Keratinocyte (primary cell): Measurements from ENCODE around the gene SBNO2. TPM values are rescaled to one million over a fixed set of nuclear protein-coding genes. Genes with fewer than 3 reads are reported as not detected.

Source experiments
- DNase-seq: peaks from one replicate; pipeline ENCODE4 v3.0.0-alpha.2; 2011; ENCODE audit warnings: low read depth, missing footprints, low spot score
- FAIRE-seq: peaks from 2 replicates; lab custom pipeline; 2011; peaks lifted over from hg19 to GRCh38; lab: Jason Lieb, UNC
- H2AFZ ChIP-seq: 2 replicates; pipeline ENCODE4 v1.6.0; 2012; ENCODE audit warnings: low read length, control low read depth, inconsistent platforms; ENCODE audit not compliant: control insufficient read depth
- H3K27ac ChIP-seq: 2 replicates; pipeline ENCODE4 v1.5.1; 2011; ENCODE audit warnings: low read length; ENCODE audit not compliant: control insufficient read depth, insufficient read depth
- H3K27me3 ChIP-seq: 3 replicates; pipeline ENCODE4 v1.6.0; 2011; ENCODE audit warnings: low read length; ENCODE audit not compliant: control insufficient read depth, insufficient read depth; ENCODE audit errors: extremely low read depth
- H3K36me3 ChIP-seq, 2 experiments: 2 replicates in 1 of 2; 3 replicates in 1 of 2; pipeline ENCODE4 v1.5.1; 2011; ENCODE audit warnings: low read length in 2 of 2, mild to moderate bottlenecking in 1 of 2; ENCODE audit not compliant: control insufficient read depth in 2 of 2, insufficient read depth in 2 of 2; ENCODE audit errors: extremely low read depth in 1 of 2
- H3K4me1 ChIP-seq: 3 replicates; pipeline ENCODE4 v1.5.1; 2011; ENCODE audit warnings: low read length; ENCODE audit not compliant: control insufficient read depth, insufficient read depth; ENCODE audit errors: extremely low read depth
- H3K4me2 ChIP-seq: 3 replicates; pipeline ENCODE4 v1.6.0; 2011; ENCODE audit warnings: low read depth, low read length; ENCODE audit not compliant: control insufficient read depth, insufficient read depth; ENCODE audit errors: extremely low read depth
- H3K4me3 ChIP-seq, 3 experiments: fragments of 200-600 bp in 1 of 3; sonication (generic) in 1 of 3; 2 replicates in 2 of 3; 3 replicates in 1 of 3; pipeline ENCODE4 v1.5.1; 2011 to 2016; ENCODE audit warnings: low read length in 3 of 3, mild to moderate bottlenecking in 3 of 3, control low read depth in 2 of 3, inconsistent platforms in 1 of 3, low read depth in 1 of 3, mixed read lengths in 1 of 3, mixed run types in 1 of 3, moderate library complexity in 1 of 3; ENCODE audit not compliant: control insufficient read depth in 2 of 3, insufficient read depth in 2 of 3; ENCODE audit errors: extremely low read depth in 1 of 3
- H3K79me2 ChIP-seq: 2 replicates; pipeline ENCODE4 v1.6.0; 2012; ENCODE audit warnings: low read length; ENCODE audit not compliant: control insufficient read depth, insufficient read depth
- H3K9ac ChIP-seq: 3 replicates; pipeline ENCODE4 v1.6.0; 2011; ENCODE audit warnings: low read length; ENCODE audit not compliant: control insufficient read depth, insufficient read depth; ENCODE audit errors: extremely low read depth
- H3K9me1 ChIP-seq: 3 replicates; pipeline ENCODE4 v1.6.0; 2011; ENCODE audit warnings: low read length; ENCODE audit not compliant: control insufficient read depth, insufficient read depth; ENCODE audit errors: extremely low read depth
- H3K9me3 ChIP-seq: 2 replicates; pipeline ENCODE4 v1.5.1; 2012; ENCODE audit warnings: low read depth, low read length; ENCODE audit not compliant: control insufficient read depth
- H4K20me1 ChIP-seq: 3 replicates; pipeline ENCODE4 v1.6.0; 2011; ENCODE audit warnings: low read length; ENCODE audit not compliant: control insufficient read depth, insufficient read depth; ENCODE audit errors: extremely low read depth
- EZH2 ChIP-seq: IDR thresholded peaks from one replicate; pipeline ENCODE4 v1.6.1; 2012; ENCODE audit warnings: inconsistent platforms, mild to moderate bottlenecking, low read length, moderate library complexity
- dilution Hi-C: fragments of 300-500 bp; cut with MboI; formaldehyde crosslinking; loops from one replicate; pipeline ENCODE4 v1.7.0; 2020; ENCODE audit warnings: low sequenced_read_pairs; ENCODE audit not compliant: extremely low pct_ligation_motif_present
- polyA plus RNA-seq, 5 experiments: library from polyadenylated mRNA; depleted of rRNA in 3 of 5; stranded (reverse) in 3 of 5; stranded (forward) in 1 of 5; unstranded in 1 of 5; fragments of >200 nt; gene quantifications; 1 replicate in 1 of 5; 2 replicates in 3 of 5; 3 replicates in 1 of 5; pipeline versions ENCODE4 v1.2.1 to v1.2.3, GENCODE V29; 2011 to 2012; ENCODE audit warnings: missing spikeins in 2 of 5, low read depth in 1 of 5, low replicate concordance in 1 of 5
- TF ChIP-seq, protein P1 (sequence below), 3 experiments: IDR thresholded peaks in 1 of 3; conservative IDR thresholded peaks in 1 of 3; optimal IDR thresholded peaks in 1 of 3; 2 replicates in 2 of 3; 3 replicates in 1 of 3; pipeline versions ENCODE3 to v1.5.1; 2011; ENCODE audit warnings: low read length in 3 of 3, mild to moderate bottlenecking in 3 of 3, moderate library complexity in 2 of 3, control low read depth in 1 of 3, inconsistent platforms in 1 of 3; ENCODE audit not compliant: insufficient read depth in 2 of 3; ENCODE audit errors: extremely low read depth in 1 of 3

The SBNO2 gene
- polyA plus RNA-seq, 1 donor (not counting 4 experiments of a cell fraction or from before 2014, with no cell fraction given) = 10.9 TPM

DNA sequence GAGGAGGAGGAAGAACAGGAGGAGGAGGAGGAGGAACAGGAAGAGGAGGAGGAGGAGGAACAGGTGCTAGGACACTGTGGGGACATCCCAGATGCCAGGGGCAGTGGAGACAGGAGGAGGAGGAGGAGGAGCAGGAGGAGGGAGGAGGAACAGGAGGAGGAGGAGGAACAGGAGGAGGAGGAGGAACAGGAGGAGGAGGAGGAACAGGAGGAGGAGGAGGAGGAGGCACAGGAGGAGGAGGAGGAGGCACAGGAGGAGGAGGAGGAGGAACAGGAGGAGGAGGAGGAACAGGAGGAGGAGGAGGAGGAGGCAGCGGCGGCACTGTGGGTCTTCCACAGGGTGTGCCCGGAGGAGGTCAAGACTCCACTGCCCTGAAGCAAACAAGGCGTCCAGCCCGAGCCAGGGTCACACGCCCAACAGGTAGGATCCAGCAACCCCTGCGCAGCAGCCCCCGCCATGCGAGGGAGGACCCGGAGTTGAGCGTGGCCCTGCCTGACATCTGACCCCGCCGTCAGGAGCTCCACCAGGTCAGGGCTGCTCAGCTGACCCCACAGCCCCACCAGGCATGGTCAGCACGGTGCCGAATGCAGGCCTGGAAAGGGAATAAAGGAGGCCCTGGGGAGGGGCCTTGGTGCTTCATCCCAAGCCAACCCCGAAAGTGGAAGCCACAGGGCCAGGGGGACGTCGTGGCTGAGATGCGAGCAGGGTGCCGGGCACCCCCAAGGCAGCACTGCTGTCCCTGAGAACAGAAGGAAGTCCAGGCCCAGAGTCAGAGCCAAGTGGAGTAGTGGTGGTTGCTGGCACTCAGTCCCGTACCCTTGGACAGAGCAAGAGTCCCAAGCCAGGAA lies 9.2 kb downstream of the SBNO2 start:
- no peak overlapping the region for H3K4me2 ChIP-seq
- H3K27me3 ChIP-seq = no peaks in the 10 kb centered on the region
- peaks cover 25% of the 10 kb centered on the region for H3K4me1 ChIP-seq
- no peak for DNase-seq
- peaks cover 89% of the 10 kb centered on the region for H3K79me2 ChIP-seq
- TF ChIP-seq, protein P1, sequence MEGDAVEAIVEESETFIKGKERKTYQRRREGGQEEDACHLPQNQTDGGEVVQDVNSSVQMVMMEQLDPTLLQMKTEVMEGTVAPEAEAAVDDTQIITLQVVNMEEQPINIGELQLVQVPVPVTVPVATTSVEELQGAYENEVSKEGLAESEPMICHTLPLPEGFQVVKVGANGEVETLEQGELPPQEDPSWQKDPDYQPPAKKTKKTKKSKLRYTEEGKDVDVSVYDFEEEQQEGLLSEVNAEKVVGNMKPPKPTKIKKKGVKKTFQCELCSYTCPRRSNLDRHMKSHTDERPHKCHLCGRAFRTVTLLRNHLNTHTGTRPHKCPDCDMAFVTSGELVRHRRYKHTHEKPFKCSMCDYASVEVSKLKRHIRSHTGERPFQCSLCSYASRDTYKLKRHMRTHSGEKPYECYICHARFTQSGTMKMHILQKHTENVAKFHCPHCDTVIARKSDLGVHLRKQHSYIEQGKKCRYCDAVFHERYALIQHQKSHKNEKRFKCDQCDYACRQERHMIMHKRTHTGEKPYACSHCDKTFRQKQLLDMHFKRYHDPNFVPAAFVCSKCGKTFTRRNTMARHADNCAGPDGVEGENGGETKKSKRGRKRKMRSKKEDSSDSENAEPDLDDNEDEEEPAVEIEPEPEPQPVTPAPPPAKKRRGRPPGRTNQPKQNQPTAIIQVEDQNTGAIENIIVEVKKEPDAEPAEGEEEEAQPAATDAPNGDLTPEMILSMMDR (optimal IDR thresholded peaks at IDR 0.05 in 1 of 3, IDR thresholded peaks at IDR 0.05 in 1 of 3, conservative IDR thresholded peaks at IDR 0.05 in 1 of 3; ENCODE audit: extremely low read depth in 1 of 3, insufficient read depth in 2 of 3, low read length in 3 of 3) = no peak
- no peak for TF ChIP-seq EZH2
- peaks cover 18 to 20% of the 10 kb centered on the region in 2 experiments for H3K36me3 ChIP-seq
- H3K9me1 ChIP-seq = no peaks in the 10 kb centered on the region
- H3K4me3 ChIP-seq = no peak overlapping the region
- H4K20me1 ChIP-seq = peaks cover 21% of the 10 kb centered on the region
- no peak overlapping the region for H3K27ac ChIP-seq
- no peaks in the 10 kb centered on the region for H3K9me3 ChIP-seq
- dilution Hi-C loops = no loop called here
- H2AFZ ChIP-seq = no peak overlapping the region
- no peak overlapping the region for H3K9ac ChIP-seq
- FAIRE-seq = no peak

DNA sequence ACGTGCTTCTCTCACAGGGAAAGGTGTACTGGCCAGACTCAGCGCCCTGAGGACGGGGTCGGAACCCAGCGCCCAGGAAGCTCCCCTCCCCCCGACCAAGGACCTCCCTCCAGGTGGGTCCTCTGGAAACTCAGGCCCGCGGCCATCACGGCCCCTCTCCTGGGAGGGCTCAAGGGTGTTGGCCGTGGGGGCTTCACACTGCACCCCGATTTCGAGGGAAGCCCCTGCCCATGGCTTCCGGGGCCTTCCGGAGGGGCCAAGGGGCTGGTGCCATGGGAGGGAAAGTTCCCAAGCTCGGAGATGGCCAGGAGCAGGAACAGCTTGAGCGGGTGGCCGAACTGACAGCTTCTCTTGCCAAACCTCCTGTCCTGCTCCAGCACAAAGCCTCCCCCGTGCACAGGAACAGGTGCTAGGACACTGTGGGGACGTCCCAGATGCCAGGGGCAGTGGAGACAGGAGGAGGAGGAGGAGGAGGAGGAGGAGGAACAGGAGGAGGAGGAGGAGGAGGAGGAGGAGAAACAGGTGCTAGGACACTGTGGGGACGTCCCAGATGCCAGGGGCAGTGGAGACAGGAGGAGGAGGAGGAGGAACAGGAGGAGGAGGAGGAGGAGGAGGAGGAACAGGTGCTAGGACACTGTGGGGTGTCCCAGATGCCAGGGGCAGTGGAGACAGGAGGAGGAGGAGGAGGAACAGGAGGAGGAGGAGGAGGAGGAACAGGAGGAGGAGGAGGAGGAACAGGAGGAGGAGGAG lies 10.0 kb downstream of the SBNO2 start:
- Histone ChIP-seq H3K79me2 (peaks cover 86% of the 10 kb centered on the region), H3K4me1 (peaks cover 17% of the 10 kb centered on the region), H3K9me3 (no peaks in the 10 kb centered on the region), H4K20me1 (peaks cover 16% of the 10 kb centered on the region), H3K9ac (no peak overlapping the region), H3K4me3 (no peak overlapping the region), H3K9me1 (no peaks in the 10 kb centered on the region), H3K27me3 (no peaks in the 10 kb centered on the region), H3K36me3 (peaks cover 18% of the 10 kb centered on the region in 2 experiments), H2AFZ (no peak overlapping the region), H3K4me2 (no peak overlapping the region), H3K27ac (no peak overlapping the region)
- DNase-seq = no peak
- dilution Hi-C loops = no loop called here
- TF ChIP-seq EZH2 = no peak
- TF ChIP-seq, protein P1 (optimal IDR thresholded peaks at IDR 0.05 in 1 of 3, IDR thresholded peaks at IDR 0.05 in 1 of 3, conservative IDR thresholded peaks at IDR 0.05 in 1 of 3; ENCODE audit: extremely low read depth in 1 of 3, insufficient read depth in 2 of 3, low read length in 3 of 3) = no peak
- FAIRE-seq = no peak
